ENCODE measurements around the gene DNAJC7. TPM values are rescaled to one million over a fixed set of nuclear protein-coding genes. Genes with fewer than 3 reads are reported as not detected.
"Not testable (repeated sequence)": the region's sequence is repeated elsewhere in the genome, so short reads cannot be mapped to it uniquely, and the experiment has no call there.

The DNAJC7 gene
- total RNA-seq, 1 experiment from 2014 or later: 72.0 TPM

DNA sequence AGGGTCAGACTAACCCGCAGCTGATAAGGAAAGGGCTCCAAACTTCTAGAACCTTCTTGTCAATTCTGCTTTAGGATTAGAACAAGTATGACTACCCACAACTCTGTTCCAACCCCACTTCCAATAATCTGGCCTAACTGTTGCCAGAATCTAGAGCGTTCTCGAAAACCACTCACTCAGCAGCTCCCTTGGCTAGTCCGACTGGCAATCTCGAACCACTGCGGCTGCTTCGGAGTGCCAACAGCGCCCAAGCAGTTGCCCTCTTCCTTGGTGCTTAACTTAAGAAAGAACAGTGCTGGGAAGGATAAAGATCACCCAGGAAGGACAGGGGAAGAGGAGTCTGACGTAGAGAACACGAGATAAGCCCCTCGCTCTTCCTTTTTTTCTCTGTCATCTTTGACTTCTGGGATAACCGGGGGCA is 818 bp downstream of the DNAJC7 start:
- POLR2A ChIA-PET: no interaction called here

DNA sequence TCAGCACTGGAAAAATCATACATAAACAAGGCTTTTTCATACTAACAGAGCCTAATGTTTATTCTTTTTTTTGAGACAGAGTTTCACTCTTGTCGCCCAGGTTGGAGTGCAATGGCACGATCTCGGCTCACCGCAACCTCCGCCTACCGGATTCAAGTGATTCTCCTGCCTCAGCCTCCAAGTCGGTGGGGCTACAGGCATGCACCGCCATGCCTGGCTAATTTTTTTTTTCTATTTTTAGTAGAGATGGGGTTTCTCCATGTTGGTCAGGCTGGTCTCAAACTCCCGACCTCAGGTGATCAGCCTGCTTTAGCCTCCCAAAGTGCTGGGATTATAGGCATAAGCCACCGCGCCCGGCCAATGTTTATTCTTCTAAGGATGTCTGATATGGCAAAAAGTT is 3.5 kb downstream of the DNAJC7 start:
- in situ Hi-C loops (cut with HindIII; ENCODE audit: low pct_unique_long_range_greater_than_20kb, low sequenced_read_pairs); H3K36me3 ChIP-seq (ENCODE audit: control insufficient read depth, insufficient read depth, low read length); DNase-seq (ENCODE audit: low read depth, low spot score); H3K27ac ChIP-seq (ENCODE audit: low read length); BruUV-seq (replicated peaks); H3K4me3 ChIP-seq (ENCODE audit: low read depth in 2 of 2, low read length in 2 of 2); H3K4me1 ChIP-seq (ENCODE audit: control insufficient read depth, insufficient read depth, low read length); POLR2A ChIA-PET; CTCF ChIA-PET; H3K9me3 ChIP-seq (ENCODE audit: control insufficient read depth, insufficient read depth, low read depth, low read length); H3K27me3 ChIP-seq (ENCODE audit: control insufficient read depth, insufficient read depth, low read length); ATAC-seq; intact Hi-C loops (cut with micrococcal nuclease; ENCODE audit: unreplicated experiment): not testable (repeated sequence)

More for the DNA sequence above, 818 bp downstream of the DNAJC7 start:
- Histone ChIP-seq H3K9me3 (ENCODE audit: control insufficient read depth, insufficient read depth, low read depth, low read length) (no peaks in the 10 kb centered on the region), H3K36me3 (ENCODE audit: control insufficient read depth, insufficient read depth, low read length) (peaks cover 8% of the 10 kb centered on the region; the same call in 1 of the 2 replicates), H3K27me3 (ENCODE audit: control insufficient read depth, insufficient read depth, low read length) (no peaks in the 10 kb centered on the region), H3K4me1 (ENCODE audit: control insufficient read depth, insufficient read depth, low read length) (peaks cover 9% of the 10 kb centered on the region), H3K4me3 (ENCODE audit: low read depth in 2 of 2, low read length in 2 of 2) (peak overlapping the region; percentile 90 to 93), H3K27ac (ENCODE audit: low read length) (peak overlapping the region; percentile 94)
- DNase-seq (ENCODE audit: low read depth, low spot score) (no peak), ATAC-seq (no peak)
- TF ChIP-seq SIN3A (IDR thresholded peaks at IDR 0.05; ENCODE audit: borderline replicate concordance, insufficient read depth, low read depth, low read length): no peak
- TF ChIP-seq, protein P1, sequence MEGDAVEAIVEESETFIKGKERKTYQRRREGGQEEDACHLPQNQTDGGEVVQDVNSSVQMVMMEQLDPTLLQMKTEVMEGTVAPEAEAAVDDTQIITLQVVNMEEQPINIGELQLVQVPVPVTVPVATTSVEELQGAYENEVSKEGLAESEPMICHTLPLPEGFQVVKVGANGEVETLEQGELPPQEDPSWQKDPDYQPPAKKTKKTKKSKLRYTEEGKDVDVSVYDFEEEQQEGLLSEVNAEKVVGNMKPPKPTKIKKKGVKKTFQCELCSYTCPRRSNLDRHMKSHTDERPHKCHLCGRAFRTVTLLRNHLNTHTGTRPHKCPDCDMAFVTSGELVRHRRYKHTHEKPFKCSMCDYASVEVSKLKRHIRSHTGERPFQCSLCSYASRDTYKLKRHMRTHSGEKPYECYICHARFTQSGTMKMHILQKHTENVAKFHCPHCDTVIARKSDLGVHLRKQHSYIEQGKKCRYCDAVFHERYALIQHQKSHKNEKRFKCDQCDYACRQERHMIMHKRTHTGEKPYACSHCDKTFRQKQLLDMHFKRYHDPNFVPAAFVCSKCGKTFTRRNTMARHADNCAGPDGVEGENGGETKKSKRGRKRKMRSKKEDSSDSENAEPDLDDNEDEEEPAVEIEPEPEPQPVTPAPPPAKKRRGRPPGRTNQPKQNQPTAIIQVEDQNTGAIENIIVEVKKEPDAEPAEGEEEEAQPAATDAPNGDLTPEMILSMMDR (IDR thresholded peaks at IDR 0.05): no peak
- no peak for TF ChIP-seq TCF7L2 (IDR thresholded peaks at IDR 0.05; ENCODE audit: low read depth, low read length)
- no peak for TF ChIP-seq POLR2AphosphoS5 (IDR thresholded peaks at IDR 0.05; ENCODE audit: low read depth, low read length)
- TF ChIP-seq, protein P2, sequence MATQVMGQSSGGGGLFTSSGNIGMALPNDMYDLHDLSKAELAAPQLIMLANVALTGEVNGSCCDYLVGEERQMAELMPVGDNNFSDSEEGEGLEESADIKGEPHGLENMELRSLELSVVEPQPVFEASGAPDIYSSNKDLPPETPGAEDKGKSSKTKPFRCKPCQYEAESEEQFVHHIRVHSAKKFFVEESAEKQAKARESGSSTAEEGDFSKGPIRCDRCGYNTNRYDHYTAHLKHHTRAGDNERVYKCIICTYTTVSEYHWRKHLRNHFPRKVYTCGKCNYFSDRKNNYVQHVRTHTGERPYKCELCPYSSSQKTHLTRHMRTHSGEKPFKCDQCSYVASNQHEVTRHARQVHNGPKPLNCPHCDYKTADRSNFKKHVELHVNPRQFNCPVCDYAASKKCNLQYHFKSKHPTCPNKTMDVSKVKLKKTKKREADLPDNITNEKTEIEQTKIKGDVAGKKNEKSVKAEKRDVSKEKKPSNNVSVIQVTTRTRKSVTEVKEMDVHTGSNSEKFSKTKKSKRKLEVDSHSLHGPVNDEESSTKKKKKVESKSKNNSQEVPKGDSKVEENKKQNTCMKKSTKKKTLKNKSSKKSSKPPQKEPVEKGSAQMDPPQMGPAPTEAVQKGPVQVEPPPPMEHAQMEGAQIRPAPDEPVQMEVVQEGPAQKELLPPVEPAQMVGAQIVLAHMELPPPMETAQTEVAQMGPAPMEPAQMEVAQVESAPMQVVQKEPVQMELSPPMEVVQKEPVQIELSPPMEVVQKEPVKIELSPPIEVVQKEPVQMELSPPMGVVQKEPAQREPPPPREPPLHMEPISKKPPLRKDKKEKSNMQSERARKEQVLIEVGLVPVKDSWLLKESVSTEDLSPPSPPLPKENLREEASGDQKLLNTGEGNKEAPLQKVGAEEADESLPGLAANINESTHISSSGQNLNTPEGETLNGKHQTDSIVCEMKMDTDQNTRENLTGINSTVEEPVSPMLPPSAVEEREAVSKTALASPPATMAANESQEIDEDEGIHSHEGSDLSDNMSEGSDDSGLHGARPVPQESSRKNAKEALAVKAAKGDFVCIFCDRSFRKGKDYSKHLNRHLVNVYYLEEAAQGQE (IDR thresholded peaks at IDR 0.05; ENCODE audit: insufficient read depth in 1 of 2, low read depth in 2 of 2, low read length in 1 of 2): no peak
- in situ Hi-C loops (cut with HindIII; ENCODE audit: low pct_unique_long_range_greater_than_20kb, low sequenced_read_pairs): no loop called here
- CTCF ChIA-PET: no interaction called here
- no TSS peak for BruUV-seq (replicated peaks)
- intact Hi-C loops (cut with micrococcal nuclease; ENCODE audit: unreplicated experiment): no loop called here

DNA sequence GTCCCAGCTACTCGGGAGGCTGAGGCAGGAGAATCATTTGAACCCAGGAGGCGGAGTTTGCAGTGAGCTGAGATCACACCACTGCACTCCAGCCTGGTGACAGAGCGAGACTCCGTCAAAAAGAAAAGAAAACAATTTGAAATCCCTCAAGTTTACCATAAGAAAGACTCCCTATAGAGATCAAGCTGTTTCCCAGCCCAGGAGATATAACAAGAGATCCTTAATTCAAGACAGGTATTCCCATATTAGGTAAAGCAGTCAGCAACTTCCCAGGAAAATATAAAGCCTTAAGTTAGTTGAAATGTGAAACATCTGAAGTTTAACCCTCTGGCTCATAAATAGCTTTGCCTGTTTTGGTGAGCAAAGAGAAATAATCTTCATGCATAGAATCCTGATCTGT is 4.9 kb downstream of the DNAJC7 start:
- H3K27ac ChIP-seq (ENCODE audit: low read length); in situ Hi-C loops (cut with HindIII; ENCODE audit: low pct_unique_long_range_greater_than_20kb, low sequenced_read_pairs); H3K4me3 ChIP-seq (ENCODE audit: low read depth in 2 of 2, low read length in 2 of 2); H3K27me3 ChIP-seq (ENCODE audit: control insufficient read depth, insufficient read depth, low read length); H3K9me3 ChIP-seq (ENCODE audit: control insufficient read depth, insufficient read depth, low read depth, low read length); CTCF ChIA-PET; DNase-seq (ENCODE audit: low read depth, low spot score); H3K36me3 ChIP-seq (ENCODE audit: control insufficient read depth, insufficient read depth, low read length); ATAC-seq; H3K4me1 ChIP-seq (ENCODE audit: control insufficient read depth, insufficient read depth, low read length); intact Hi-C loops (cut with micrococcal nuclease; ENCODE audit: unreplicated experiment); BruUV-seq (replicated peaks): not testable (repeated sequence)
- POLR2A ChIA-PET: interaction anchor here (0.6 kb wide), 1 partner anchor 12 kb away, joined by 11 read pairs; no protein-coding TSS in a partner anchor
